ENCODE results near the gene CYP26A1.
"Not testable (repeated sequence)": the region's sequence is repeated elsewhere in the genome, so short reads cannot be mapped to it uniquely, and the experiment has no call there.

Gene CYP26A1

DNA sequence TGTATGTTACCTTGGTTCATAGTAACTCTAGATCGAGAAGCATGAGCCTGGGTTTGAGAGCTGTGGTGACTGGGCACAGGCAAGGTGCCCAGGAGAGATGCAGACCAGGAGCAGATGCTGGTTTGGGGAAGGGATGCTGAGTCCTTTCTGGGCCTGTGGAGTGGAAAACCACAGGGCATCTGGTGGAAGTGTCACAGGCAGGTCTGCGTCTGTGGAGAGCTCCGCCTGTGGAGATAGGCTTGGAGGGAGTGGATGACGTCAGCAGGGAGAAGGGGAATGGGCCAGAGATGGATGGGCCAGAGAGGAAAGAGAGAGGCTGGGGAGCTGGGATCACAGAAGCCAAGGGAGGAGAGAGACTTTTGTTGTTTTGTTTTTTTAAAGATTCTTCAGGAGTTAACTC is 14.8 kb downstream of the CYP26A1 start:
- peaks cover 9% of the 10 kb centered on the region for H3K4me1 ChIP-seq (ENCODE audit: control insufficient read depth, insufficient read depth, low read length)
- no peak overlapping the region for H3K4me3 ChIP-seq (ENCODE audit: low read depth, low read length)
- H3K9me3 ChIP-seq (ENCODE audit: control insufficient read depth, insufficient read depth, low read length) = no peaks in the 10 kb centered on the region
- H3K9ac ChIP-seq (ENCODE audit: low read depth, low read length) = no peak overlapping the region
- no peaks in the 10 kb centered on the region for H3K27me3 ChIP-seq (ENCODE audit: control insufficient read depth, insufficient read depth, low read length)
- no peaks in the 10 kb centered on the region for H3K36me3 ChIP-seq (ENCODE audit: control insufficient read depth, insufficient read depth, low read length)

DNA sequence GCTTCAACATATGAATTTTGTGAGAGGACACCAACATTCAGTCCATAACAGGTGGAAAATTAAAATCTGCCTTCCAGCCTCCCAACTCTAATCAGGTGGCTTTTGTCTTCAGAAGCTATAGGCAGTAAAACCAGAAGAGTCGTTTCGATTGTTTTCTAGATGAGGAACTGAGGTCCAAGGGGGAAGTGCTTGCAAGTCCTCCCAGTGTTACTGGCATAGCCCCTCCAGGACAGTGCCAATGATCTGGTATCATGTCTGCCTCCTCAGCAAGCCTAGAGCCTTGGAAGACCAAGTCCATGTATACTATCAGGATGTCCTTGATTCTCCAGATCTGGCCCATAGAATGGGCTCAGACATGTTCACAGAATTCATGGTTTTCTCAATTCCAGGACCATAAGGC is 16.9 kb downstream of the CYP26A1 start:
- Histone ChIP-seq H3K27me3 (ENCODE audit: control insufficient read depth, insufficient read depth, low read length) (no peaks in the 10 kb centered on the region), H3K4me3 (ENCODE audit: low read depth, low read length) (no peak overlapping the region), H3K9me3 (ENCODE audit: control insufficient read depth, insufficient read depth, low read length) (no peaks in the 10 kb centered on the region)

GRCh38 chr10:93091960-93092359 is 18.3 kb downstream of the CYP26A1 start:
- H3K9ac ChIP-seq (ENCODE audit: low read depth, low read length) = no peak overlapping the region
- H3K9me3 ChIP-seq (ENCODE audit: control insufficient read depth, insufficient read depth, low read length) = no peaks in the 10 kb centered on the region
- no peaks in the 10 kb centered on the region for H3K27me3 ChIP-seq (ENCODE audit: control insufficient read depth, insufficient read depth, low read length)
- no peaks in the 10 kb centered on the region for H3K36me3 ChIP-seq (ENCODE audit: control insufficient read depth, insufficient read depth, low read length)
- H3K4me3 ChIP-seq (ENCODE audit: low read depth, low read length) = no peak overlapping the region
- H3K4me1 ChIP-seq (ENCODE audit: control insufficient read depth, insufficient read depth, low read length) = peaks cover 9% of the 10 kb centered on the region

More for the DNA sequence above, 16.9 kb downstream of the CYP26A1 start:
- H3K36me3 ChIP-seq (ENCODE audit: control insufficient read depth, insufficient read depth, low read length) = no peaks in the 10 kb centered on the region
- peaks cover 9% of the 10 kb centered on the region for H3K4me1 ChIP-seq (ENCODE audit: control insufficient read depth, insufficient read depth, low read length)
- H3K9ac ChIP-seq (ENCODE audit: low read depth, low read length) = no peak overlapping the region

GRCh38 chr10:93095225-93095624 is 21.5 kb downstream of the CYP26A1 start:
- Histone ChIP-seq H3K4me3 (ENCODE audit: low read depth, low read length) (no peak overlapping the region), H3K4me1 (ENCODE audit: control insufficient read depth, insufficient read depth, low read length) (no peaks in the 10 kb centered on the region), H3K9ac (ENCODE audit: low read depth, low read length) (no peak overlapping the region), H3K27me3 (ENCODE audit: control insufficient read depth, insufficient read depth, low read length) (no peaks in the 10 kb centered on the region), H3K9me3 (ENCODE audit: control insufficient read depth, insufficient read depth, low read length) (no peaks in the 10 kb centered on the region), H3K36me3 (ENCODE audit: control insufficient read depth, insufficient read depth, low read length) (no peaks in the 10 kb centered on the region)

DNA sequence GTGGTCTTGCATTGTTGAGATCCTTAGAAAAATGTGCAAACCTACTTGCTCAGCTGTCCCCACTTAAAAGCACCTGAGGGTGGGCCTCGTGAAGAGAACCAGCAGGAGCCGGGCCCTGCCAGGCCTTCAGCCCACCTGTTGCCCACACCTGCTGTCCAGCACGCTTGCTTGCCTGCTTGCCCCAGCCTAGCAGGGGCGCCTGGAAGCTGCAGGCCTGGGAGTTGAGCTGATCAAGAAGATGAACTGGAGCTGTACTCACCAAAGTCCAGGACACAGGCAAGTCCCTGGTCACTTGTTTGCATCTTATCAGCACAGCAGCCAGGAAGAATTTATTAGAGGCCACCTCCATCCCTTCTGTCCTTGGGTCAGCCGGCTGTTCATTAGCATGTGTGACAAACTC is 23.2 kb downstream of the CYP26A1 start:
- Histone ChIP-seq H3K4me1 (ENCODE audit: control insufficient read depth, insufficient read depth, low read length) (no peaks in the 10 kb centered on the region), H3K4me3 (ENCODE audit: low read depth, low read length) (no peak overlapping the region), H3K27me3 (ENCODE audit: control insufficient read depth, insufficient read depth, low read length) (no peaks in the 10 kb centered on the region), H3K9me3 (ENCODE audit: control insufficient read depth, insufficient read depth, low read length) (no peaks in the 10 kb centered on the region), H3K9ac (ENCODE audit: low read depth, low read length) (no peak overlapping the region), H3K36me3 (ENCODE audit: control insufficient read depth, insufficient read depth, low read length) (no peaks in the 10 kb centered on the region)

DNA sequence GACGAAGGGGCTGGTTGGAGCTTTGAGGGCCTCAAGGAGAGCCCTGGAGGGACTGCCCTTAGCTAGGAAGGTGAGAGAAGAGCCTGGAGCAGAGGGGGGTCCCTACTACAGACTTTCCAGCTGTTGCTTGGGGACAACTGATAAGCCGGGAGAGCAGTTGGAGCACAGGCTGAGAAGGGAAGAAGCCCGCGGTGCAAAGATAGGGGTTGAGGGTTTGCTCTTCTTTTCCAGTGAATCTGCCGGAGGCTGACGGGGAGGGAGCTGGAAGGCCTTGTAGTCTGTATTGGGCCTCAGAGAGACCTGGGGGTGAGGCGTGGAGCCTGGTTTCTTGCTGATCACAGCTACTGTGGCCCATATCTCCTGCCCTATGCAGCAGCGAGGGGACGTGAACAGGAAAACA is 23.7 kb downstream of the CYP26A1 start:
- Histone ChIP-seq H3K36me3 (ENCODE audit: control insufficient read depth, insufficient read depth, low read length) (no peaks in the 10 kb centered on the region), H3K9ac (ENCODE audit: low read depth, low read length) (no peak overlapping the region), H3K4me1 (ENCODE audit: control insufficient read depth, insufficient read depth, low read length) (no peaks in the 10 kb centered on the region), H3K9me3 (ENCODE audit: control insufficient read depth, insufficient read depth, low read length) (no peaks in the 10 kb centered on the region), H3K4me3 (ENCODE audit: low read depth, low read length) (no peak overlapping the region), H3K27me3 (ENCODE audit: control insufficient read depth, insufficient read depth, low read length) (no peaks in the 10 kb centered on the region)

DNA sequence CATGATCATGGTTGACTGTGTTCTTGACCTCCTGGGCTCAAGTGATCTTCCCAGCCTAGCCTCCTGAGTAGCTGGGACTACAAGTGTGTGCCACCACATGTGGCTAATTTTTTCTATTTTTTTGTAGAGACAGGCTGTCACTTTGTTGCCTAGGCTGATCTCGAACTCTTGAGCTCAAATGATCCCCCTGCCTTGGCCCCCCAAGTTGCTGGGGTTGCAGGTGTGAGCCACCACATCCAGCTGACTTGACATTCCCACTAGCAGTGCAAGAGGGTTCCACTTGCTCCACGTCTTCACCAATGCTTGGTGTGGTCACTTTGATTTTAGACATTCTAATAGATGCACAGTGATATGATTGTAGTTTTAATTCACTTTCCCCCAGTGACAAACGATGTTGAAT is 25.1 kb downstream of the CYP26A1 start:
- no peak overlapping the region for H3K9ac ChIP-seq (ENCODE audit: low read depth, low read length)
- no peaks in the 10 kb centered on the region for H3K4me1 ChIP-seq (ENCODE audit: control insufficient read depth, insufficient read depth, low read length)
- no peaks in the 10 kb centered on the region for H3K36me3 ChIP-seq (ENCODE audit: control insufficient read depth, insufficient read depth, low read length)
- no peak overlapping the region for H3K4me3 ChIP-seq (ENCODE audit: low read depth, low read length)
- H3K27me3 ChIP-seq (ENCODE audit: control insufficient read depth, insufficient read depth, low read length) = no peaks in the 10 kb centered on the region
- no peaks in the 10 kb centered on the region for H3K9me3 ChIP-seq (ENCODE audit: control insufficient read depth, insufficient read depth, low read length)

GRCh38 chr10:93099670-93100069 is 26.0 kb downstream of the CYP26A1 start:
- no peak overlapping the region for H3K4me3 ChIP-seq (ENCODE audit: low read depth, low read length)
- no peaks in the 10 kb centered on the region for H3K9me3 ChIP-seq (ENCODE audit: control insufficient read depth, insufficient read depth, low read length)
- H3K4me1 ChIP-seq (ENCODE audit: control insufficient read depth, insufficient read depth, low read length) = no peaks in the 10 kb centered on the region
- no peak overlapping the region for H3K9ac ChIP-seq (ENCODE audit: low read depth, low read length)
- H3K27me3 ChIP-seq (ENCODE audit: control insufficient read depth, insufficient read depth, low read length) = no peaks in the 10 kb centered on the region
- H3K36me3 ChIP-seq (ENCODE audit: control insufficient read depth, insufficient read depth, low read length) = no peaks in the 10 kb centered on the region

- not testable (repeated sequence) for H3K36me3 ChIP-seq (ENCODE audit: control insufficient read depth, insufficient read depth, low read length); H3K27me3 ChIP-seq (ENCODE audit: control insufficient read depth, insufficient read depth, low read length); H3K4me3 ChIP-seq (ENCODE audit: low read depth, low read length); H3K9ac ChIP-seq (ENCODE audit: low read depth, low read length); H3K9me3 ChIP-seq (ENCODE audit: control insufficient read depth, insufficient read depth, low read length); H3K4me1 ChIP-seq (ENCODE audit: control insufficient read depth, insufficient read depth, low read length)
Measured at GRCh38 chr10:93101148-93101547, 27.5 kb downstream of the CYP26A1 start.

DNA sequence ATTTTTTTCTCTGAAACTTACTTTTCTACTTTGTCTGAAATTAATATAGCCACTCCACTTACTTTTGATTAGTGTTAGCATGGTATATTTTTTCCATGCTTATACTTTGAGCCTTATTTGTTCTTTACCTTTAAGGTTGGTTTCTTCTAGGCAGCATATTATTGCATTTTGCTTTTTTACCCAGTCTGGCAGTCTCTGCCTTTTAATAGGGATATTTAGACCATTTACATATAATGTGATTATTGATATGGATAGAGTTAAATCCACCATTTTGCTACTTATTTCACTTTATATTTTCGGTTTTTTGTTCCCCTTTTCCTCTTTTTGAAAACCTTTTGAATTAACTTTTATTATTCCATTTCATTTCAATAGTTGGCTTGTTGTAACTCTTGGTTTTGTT is 30.3 kb downstream of the CYP26A1 start:
- Histone ChIP-seq H3K9me3 (ENCODE audit: control insufficient read depth, insufficient read depth, low read length) (no peaks in the 10 kb centered on the region), H3K9ac (ENCODE audit: low read depth, low read length) (no peak overlapping the region), H3K27me3 (ENCODE audit: control insufficient read depth, insufficient read depth, low read length) (no peaks in the 10 kb centered on the region), H3K4me1 (ENCODE audit: control insufficient read depth, insufficient read depth, low read length) (no peaks in the 10 kb centered on the region), H3K4me3 (ENCODE audit: low read depth, low read length) (no peak overlapping the region), H3K36me3 (ENCODE audit: control insufficient read depth, insufficient read depth, low read length) (no peaks in the 10 kb centered on the region)

GRCh38 chr10:93106631-93107072 is 33.0 kb downstream of the CYP26A1 start:
- H3K4me3 ChIP-seq (ENCODE audit: low read depth, low read length) = no peak overlapping the region
- no peaks in the 10 kb centered on the region for H3K9me3 ChIP-seq (ENCODE audit: control insufficient read depth, insufficient read depth, low read length)
- H3K4me1 ChIP-seq (ENCODE audit: control insufficient read depth, insufficient read depth, low read length) = peaks cover 2% of the 10 kb centered on the region
- no peak overlapping the region for H3K9ac ChIP-seq (ENCODE audit: low read depth, low read length)
- H3K27me3 ChIP-seq (ENCODE audit: control insufficient read depth, insufficient read depth, low read length) = no peaks in the 10 kb centered on the region
- H3K36me3 ChIP-seq (ENCODE audit: control insufficient read depth, insufficient read depth, low read length) = no peaks in the 10 kb centered on the region

DNA sequence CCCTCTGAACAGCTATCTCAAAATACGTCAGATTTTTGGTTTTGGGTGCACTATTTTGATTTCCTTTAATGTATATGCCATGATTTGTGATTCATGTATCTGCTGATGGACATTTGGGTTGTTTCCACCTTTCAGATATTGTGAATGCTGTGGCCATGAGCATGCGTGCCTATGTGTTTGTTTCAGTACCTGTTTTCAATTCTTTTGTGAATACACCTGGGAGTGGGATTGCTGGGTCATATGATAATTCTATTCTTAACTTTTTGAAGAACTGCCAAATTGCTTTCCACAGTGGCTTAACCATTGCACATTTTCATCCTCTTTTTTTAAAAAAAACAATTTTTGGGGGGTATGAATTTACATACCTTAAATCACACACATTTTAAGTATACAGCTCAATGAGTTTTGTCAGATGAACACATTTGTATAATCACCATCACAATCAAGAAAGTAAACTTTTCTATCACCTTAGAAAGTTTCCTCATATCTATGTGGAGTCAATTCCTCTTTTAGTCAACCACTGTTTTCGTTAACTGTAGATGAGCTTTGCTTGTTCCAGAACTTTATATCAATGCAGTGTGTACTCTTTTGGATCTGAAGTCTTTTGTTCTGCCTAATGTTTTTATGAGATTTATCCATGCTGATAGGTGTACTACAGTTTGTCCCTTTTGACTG is 36.9 kb downstream of the CYP26A1 start:
- Histone ChIP-seq H3K36me3 (ENCODE audit: control insufficient read depth, insufficient read depth, low read length) (no peaks in the 10 kb centered on the region), H3K9ac (ENCODE audit: low read depth, low read length) (no peak overlapping the region), H3K9me3 (ENCODE audit: control insufficient read depth, insufficient read depth, low read length) (no peaks in the 10 kb centered on the region), H3K4me3 (ENCODE audit: low read depth, low read length) (no peak overlapping the region), H3K4me1 (ENCODE audit: control insufficient read depth, insufficient read depth, low read length) (peaks cover 2% of the 10 kb centered on the region), H3K27me3 (ENCODE audit: control insufficient read depth, insufficient read depth, low read length) (peaks cover 2% of the 10 kb centered on the region)
